Putamen (tissue), 1 donor: ENCODE data around the gene TFAP2E.

Experiments used
- DNase-seq: peaks from one replicate; pipeline ENCODE4 v3.0.0-alpha.2; 2016; ENCODE audit warnings: low spot score

TFAP2E gene

DNA sequence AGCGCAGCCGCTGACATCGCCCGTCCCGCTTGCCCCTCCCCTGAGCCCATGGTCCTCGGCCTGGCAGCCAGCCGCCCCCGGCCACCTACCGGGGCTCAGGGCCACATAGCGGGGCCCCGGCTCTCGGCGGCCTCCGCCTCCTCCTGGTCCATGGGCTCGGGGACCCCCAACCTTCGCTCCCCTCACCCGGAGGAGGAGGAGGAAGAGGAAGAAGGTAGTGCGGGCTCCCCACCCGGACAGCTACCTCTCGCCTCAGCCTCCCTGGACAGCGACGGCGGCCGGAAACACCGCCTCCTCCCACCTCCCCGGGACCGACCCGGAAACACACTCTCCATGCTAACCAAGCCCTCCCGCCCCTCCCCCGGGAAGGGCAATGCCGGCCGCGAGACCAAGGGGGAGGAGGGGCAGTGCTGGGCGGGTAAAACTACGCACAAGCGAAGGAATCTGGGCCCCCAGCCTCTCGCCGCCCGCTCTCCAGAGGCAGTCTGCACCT lies 15.9 kb upstream of the TFAP2E start, which contains the start of gene KIAA0319L:
TSS of gene KIAA0319L (minus strand) at position 286 of the 493 bp plus-strand sequence. CDS start 2,912 bp downstream, outside the sequence.
- peak; percentile 90 for DNase-seq

DNA sequence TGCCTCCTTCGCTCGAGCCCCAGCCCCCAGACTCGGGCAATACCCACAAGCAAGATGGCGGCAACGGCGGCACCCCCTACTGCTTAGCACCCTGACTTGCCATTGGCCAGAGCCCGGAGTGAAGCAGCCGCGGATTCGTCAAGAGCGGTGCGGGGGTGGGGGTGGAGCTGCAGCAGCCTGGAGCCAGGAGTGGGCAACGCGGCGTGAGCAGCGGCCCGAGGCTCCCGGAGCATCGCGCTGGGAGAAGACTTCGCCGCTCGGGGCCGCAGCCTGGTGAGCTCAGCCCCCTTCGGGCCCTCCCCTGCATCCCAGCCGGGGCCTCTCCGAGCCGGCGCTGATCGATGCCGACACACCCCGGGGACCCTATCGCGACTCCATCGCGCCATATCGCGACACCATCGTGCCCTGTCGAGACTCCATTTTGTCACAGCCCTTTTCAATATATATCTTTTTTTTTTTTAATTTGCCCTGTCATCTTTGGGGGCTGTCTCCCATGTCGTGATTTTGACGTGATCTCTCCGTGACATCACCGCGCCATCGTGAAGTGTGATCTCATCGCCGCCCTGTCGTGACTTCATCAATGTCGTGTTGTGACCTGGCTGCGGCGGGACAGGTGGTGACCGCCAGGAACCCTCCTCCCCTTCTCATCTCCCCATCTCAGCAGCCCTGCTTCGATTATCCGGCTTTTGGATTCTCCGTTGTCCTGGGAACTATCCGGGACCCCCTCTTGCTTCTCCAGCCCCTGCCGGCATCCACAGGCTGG lies 15.3 kb upstream of the TFAP2E start, which contains the start of gene NCDN:
TSS of gene NCDN (plus strand) at position 189 of the 763 bp plus-strand sequence. CDS start at position 581, 392 bp downstream.
- DNase-seq: peak; percentile 96

DNA sequence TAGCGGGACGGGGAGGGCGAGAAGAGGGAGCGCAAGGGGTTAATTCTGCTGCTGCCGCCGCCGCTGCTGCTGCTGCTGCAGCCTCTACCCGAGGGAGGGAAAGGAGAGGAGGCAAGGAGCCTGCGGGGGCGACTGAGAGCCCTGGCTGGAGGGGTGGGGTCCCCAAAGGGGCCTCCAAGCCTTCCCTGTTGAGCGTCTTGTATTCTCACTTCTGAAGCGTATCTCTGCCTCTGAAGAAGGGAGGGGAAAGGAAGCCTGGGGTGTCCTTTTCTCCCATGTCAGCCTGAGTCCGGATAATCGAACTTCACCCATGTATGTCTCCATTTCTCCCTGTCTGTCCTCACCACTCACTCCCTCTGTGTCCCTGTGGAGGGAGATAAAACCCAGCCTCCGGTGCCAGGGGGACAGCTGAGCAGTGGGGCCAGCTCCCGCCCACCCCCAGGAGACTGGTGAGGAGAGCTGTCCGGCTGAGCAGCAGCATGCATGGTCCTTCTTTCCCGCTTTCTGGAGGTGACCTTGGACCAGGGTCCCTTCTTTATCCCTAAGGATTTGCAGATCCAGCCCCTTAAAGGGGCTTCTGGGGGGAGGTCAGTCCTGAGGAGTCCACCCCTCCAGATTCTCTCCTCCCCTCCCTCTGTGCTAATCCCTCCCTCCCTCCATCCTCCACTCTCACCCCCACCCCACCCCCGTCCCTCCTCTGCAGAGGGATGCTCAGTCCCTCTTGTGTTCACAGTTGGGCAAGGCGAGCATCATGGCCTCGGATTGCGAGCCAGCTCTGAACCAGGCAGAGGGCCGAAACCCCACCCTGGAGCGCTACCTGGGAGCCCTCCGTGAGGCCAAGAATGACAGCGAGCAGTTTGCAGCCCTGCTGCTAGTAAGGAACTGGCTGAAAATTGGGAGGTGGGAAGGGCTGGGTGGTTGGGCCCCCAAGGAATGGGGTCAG lies 14.5 kb upstream of the TFAP2E start:
- DNase-seq: no peak

DNA sequence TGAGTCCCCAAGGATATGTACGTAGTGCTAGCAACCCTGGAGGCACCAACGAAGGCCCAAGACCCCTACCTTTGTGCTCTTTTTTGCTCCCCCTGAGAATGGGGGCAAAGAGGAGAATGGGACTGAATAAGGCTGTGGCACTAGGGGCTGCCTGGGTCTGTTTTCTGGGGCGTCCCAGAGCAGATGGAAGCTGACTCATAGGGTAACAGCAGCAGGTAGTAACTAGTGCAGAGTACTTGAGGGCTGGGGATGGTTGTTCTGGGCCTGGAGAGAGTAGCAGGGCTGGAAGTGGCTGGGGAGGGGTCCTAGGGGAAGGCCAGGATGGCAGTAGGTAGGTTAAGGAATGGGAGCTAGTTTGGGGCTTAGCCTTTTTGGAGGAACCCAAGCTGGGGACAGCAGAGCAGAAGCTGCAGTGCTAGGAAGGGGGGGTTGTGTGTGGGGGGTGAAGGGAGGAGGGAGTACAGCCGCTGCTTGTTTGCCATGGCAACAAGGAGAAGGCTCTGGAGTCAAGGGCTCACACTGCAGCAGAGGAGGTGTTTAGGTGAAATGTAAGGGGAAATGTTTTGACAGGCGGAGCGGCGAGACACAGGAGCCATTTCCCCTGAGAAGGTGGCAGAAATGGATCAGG lies 13.7 kb upstream of the TFAP2E start:
- peak; percentile 69 for DNase-seq

DNA sequence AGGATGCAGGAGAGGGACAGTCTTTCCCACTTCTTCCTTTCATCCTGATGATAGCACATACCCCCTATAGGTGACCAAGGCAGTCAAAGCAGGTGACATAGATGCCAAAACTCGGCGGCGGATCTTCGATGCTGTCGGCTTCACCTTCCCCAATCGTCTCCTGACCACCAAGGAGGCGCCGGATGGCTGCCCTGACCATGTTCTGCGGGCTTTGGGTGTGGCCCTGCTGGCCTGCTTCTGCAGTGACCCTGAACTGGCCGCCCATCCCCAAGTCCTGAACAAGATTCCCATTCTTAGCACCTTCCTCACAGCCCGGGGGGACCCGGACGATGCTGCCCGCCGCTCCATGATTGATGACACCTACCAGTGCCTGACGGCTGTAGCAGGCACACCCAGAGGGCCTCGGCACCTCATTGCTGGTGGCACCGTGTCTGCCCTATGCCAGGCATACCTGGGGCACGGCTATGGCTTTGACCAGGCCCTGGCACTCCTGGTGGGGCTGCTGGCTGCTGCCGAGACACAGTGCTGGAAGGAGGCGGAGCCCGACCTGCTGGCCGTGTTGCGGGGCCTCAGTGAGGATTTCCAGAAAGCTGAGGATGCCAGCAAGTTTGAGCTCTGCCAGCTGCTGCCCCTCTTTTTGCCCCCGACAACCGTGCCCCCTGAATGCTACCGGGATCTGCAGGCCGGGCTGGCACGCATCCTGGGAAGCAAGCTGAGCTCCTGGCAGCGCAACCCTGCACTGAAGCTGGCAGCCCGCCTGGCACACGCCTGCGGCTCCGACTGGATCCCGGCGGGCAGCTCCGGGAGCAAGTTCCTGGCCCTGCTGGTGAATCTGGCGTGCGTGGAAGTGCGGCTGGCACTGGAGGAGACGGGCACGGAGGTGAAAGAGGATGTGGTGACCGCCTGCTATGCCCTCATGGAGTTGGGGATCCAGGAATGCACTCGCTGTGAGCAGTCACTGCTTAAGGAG lies 12.6 kb upstream of the TFAP2E start:
- peak; percentile 82 for DNase-seq

DNA sequence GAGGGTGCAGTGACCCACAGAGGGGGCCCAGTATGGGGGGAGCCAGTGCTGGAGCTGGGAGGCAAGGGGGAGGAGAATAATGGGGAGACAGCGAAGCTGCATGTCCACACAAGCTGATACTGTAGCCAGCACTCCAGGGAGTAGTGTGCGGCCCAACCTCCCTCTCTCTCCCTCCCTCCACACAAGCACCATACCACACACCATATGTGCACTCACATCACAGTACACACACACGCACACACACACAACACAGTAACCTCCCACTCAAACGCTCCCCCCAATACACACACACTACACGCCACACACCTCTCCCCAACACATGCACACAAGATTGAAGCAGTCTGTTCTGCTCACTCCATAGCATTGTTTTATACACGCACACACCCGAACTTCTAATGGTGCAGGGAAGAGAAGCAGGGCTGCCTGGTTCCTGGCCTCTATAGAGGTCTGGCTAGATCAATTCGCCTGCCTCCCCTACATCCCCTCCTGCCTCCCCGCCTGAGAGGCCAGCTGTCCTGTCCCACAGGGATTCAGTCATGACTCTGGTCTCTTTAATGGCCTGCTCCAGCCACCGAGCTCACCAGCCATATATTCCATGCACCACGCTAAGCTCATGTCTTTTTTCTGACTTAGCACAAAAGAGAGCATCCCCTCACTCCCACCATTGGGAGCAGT lies 11.7 kb upstream of the TFAP2E start:
- no peak for DNase-seq

DNA sequence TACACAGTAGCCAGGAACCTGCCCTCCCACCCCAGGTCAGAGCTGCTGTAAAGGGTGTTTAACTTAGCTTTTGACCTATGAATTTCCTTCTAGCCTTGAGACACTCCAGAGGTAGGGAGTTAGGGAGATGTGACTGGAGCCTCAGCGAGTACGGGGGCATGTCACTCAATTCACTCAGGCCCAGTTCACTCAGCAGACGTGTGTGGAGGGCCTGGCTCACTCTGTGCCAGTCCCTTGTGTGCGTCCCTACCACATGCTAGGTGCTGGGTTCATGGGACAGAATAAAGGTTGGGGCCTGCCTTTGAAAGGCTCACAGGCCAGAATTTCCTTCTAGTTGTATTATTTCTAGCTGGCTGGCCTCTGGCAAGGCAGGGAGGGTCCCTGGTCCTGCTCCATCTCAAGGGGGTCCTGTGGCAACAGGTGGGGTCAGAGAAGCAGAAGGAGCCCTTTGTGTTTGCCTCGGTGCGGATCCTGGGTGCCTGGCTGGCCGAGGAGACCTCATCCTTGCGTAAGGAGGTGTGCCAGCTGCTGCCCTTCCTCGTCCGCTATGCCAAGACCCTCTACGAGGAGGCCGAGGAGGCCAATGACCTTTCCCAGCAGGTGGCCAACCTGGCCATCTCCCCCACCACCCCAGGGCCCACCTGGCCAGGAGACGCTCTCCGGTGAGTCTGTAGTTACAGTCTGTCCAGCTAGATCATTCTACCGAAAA lies 11.0 kb upstream of the TFAP2E start:
- DNase-seq: no peak

DNA sequence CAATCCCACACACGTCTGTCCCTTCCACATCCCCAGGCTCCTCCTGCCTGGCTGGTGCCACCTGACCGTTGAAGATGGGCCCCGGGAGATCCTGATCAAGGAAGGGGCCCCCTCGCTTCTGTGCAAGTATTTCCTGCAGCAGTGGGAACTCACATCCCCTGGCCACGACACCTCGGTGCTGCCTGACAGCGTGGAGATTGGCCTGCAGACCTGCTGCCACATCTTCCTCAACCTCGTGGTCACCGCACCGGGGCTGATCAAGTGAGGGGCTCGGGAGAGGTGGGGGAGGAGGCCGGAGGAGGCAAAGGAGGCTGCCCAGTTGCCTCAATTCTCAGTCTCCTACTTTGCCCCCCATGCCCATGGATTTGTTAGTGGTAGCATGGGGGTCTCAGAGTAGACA lies 9.9 kb upstream of the TFAP2E start:
- no peak for DNase-seq

DNA sequence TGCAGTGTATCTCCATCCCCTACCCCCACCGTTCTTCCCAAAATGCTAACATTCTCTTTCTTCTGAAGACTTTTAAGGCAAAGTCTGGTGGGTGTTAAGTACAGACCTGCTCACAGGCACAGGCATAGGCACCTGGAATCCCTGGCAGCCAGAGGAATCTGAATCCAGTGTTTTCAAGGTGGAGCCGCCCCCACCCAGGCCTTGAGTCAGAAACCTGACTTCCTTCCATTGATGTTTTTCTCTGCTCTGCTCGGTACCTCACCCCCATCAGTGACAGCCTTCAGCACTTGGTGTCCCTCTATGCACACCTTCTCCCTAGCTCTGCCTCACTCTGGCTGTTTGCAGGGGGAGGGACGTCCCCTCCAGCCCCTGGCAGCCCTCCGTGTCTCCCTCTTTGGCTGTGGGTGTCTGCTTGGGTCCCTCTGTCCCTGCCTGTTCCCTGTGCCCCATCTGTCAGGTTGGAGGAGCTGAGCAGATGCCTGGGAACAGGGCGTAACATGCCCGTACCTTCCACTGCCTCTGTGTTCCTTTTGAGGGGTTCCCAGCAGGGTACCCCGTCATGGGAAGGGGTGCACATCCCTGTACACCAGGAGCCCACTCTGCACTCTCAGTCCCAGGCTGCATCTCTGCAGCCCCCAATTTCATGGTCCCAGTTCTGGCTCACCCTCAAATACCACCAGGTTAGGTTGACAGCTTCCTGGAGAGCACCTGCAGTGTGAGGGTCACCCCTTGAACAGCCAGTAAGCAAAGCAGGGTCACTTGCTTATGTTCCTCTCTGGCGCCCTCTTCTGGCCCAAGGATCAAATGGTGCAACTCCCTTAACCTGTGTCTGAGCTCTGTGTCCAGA lies 8.9 kb upstream of the TFAP2E start:
- peak; percentile 71 for DNase-seq

DNA sequence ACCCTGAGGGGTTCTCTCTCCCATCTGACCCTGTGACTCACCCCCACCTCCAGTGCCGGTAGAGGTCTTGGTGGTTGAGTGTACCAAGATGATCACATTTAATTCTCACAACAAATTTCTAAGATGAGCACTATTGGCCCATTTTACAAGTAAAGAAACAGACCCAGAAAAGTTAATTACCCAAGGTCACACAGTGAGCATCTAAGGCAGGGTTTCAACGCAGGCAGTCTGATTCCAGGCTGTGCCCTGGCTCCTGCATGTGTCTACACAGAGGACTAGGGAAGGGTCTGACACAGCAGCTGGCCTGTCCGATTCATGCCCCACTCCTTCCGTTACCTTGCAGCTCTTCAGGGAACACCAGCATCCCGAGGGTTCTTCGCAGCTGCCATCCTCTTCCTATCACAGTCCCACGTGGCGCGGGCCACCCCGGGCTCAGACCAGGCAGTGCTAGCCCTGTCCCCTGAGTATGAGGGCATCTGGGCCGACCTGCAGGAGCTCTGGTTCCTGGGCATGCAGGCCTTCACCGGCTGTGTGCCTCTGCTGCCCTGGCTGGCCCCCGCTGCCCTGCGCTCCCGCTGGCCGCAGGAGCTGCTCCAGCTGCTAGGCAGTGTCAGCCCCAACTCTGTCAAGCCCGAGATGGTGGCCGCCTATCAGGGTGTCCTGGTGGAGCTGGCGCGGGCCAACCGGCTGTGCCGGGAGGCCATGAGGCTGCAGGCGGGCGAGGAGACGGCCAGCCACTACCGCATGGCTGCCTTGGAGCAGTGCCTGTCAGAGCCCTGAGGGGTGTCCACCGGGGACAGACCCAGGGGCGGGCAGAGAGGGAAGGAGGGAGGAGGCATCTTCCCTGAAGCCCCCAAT lies 8.0 kb upstream of the TFAP2E start:
- DNase-seq: no peak

DNA sequence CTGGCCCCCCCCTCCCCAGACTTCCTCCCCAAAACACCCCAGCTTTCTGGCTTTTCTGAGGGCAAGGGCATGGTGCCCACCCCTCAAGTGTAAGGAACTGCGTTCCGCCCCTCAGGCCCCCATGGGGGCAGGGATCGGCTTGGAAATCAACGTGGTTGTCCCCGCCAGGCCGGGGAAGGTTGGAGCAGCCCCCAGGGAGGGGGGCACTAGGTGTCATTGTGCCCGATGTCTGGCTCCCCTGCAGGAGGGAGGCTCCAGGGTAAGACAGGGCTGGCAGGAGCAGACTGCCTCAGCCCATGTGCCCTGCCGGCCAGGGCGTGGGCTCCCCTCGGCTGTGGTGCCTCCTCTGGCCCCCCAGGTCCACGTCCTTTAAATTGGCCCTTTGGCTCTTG lies 7.4 kb upstream of the TFAP2E start:
- DNase-seq: no peak

DNA sequence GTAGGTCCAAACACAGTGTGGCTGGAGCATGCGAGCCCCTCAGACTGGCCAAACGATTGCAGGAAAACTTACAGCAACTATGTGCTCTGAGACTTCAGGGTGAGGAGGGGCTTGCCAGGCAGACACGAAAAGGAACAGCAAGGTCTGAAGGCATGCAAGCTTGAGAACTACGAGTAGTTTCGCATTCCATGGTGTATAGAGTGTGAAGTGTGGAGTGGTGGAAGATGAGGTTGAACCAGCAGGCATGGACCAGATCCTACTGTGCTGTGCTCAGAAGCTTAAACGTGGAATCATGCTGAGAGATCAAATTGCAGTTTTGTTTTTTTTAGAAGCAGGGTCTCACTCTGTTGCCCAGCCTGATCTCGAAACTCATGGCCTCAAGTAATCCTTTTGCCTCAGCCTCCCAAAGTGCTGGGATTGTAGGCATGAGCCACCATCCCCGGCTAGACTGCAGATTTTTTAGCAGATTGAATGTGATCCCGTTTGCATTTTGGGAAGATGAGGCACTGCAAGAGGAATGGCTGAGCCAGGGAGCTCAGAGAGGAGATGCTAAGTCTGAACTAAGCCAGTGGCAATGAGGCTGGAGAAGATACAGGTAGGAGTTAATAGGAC lies 5.1 kb upstream of the TFAP2E start:
- DNase-seq: no peak

DNA sequence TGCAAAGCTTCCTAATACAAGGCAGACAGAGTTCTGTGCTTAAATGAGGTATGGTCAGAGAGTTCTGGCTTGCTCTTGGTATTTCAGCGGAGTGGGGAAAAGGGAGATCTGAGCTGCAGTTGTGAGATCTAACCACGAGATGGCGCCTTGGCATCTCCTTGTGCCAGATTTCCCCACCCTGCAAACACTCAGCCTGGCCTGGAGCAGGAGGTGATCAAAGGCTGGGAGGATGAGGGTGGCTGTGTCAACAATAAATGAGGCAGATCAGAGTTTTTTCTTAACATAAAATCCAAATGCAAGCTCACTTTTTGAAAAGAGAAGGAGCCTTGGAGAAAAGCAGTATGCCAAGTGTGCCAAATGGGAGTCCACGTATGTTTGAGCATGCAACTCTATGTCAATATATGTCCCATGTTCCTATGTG lies 4.1 kb upstream of the TFAP2E start:
- peak; percentile 74 for DNase-seq

DNA sequence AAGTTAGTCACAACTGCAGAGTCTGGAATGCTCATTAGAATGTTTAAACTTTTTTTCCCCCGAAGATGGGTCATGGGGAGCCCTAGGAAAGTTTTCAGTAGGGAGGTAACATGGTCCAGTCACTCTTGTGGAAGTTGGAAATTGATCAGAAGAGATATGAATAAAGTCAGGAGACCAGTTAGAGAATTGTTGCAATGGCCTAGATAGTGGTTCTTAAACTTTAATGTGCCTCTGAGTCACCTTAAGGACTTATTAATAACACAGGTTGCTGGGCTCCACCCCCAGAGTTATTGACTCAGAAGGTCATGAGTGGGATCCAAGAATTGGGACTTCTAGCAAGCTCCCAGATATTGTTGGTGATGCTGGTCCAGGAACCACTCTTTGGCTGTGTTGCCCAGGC lies 3.2 kb upstream of the TFAP2E start:
- DNase-seq: no peak

DNA sequence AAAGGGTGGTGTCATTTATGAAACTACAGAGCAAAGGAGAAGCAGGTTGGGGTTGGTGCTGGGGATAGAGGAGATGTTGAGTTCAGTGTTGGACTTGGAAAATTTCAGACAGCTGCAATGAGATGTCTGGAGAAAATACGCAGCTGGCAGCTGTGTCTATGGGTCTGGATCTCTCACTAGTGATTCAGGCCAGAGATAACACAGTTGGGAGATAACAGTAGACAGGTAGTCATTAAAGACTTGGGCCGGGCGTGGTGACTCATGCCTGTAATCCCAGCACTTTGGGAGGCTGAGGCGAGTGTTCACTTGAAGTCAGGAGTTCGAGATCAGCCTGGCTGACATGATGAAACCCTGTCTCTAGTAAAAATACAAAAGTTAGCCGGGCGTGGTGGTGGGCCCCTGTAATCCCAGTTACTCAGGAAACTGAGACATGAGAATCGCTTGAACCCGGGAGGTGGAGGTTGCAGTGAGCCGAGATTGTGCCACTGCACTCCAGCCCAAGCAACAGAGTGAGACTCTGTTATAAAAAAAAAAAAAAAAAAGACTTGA lies 2.5 kb upstream of the TFAP2E start:
- no peak for DNase-seq

DNA sequence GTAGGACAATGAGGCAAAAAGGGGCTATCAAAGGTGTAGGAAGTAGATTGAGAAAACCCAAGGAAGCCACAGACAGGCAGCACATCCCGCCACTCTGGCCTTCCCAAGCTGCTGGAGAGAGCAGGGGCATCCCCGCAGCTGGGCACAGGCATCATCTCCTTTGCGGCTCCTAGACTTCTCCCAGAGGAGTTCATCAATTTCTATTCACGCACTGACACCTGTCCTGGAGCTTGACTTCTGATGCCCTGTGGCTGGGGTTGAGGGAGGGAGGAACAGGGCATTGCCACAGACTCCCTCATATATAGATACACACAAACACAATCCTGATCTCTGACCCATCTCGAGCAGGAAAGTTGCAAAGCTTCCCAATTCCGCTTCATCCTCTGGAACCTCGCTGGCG lies 1.9 kb upstream of the TFAP2E start:
- DNase-seq: no peak

DNA sequence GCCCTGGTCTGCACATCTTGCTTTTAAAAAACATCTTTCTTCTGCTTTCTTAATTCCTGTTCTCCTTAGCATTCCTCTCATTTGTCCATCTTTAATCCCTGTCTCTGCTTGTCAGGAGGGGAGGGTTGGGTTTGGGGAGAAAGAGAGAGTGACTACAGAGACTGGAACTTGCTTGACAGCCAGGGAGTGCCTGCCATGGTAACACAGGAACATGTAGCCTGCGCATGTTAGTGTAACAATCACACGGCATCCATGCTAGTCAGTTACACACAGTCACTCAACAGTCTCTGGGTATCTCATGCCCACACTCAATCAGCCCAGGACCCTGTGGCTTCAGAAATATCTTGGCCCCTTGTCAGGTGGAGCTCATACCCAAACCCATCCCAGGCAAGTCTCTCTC lies 818 bp upstream of the TFAP2E start:
- no peak for DNase-seq
